GM12874 (cell line): Measurements from ENCODE around the gene SLC23A3.
A peak's percentile ranks its signal among the peaks of the same experiment; 100 is the strongest.

ENCODE experiments used
- TF ChIP-seq, protein P1 (sequence below): IDR thresholded peaks from 2 replicates; pipeline ENCODE4 v1.5.1; 2011; ENCODE audit warnings: low read depth, mild to moderate bottlenecking, control low read depth, low read length, moderate library complexity; ENCODE audit not compliant: insufficient read depth

The SLC23A3 gene

DNA sequence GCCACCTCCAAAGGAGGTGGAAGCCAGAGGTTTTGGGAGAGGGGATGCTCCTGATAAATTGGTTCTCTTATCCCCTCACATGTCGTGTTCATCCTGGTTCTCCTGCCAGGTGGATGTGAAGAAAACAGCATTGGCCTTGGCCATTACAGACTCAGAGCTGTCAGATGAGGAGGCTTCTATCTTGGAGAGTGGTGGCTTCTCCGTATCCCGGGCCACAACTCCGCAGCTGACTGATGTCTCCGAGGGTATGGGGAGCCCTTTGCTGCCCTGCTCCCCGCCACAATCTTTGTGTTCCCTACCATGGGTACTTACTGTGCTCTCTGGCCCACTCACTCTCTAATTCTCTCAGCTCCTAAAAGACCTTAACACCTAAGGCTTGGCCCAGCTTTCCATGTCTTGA, 11.7 kb upstream of the SLC23A3 start:
- TF ChIP-seq, protein P1, sequence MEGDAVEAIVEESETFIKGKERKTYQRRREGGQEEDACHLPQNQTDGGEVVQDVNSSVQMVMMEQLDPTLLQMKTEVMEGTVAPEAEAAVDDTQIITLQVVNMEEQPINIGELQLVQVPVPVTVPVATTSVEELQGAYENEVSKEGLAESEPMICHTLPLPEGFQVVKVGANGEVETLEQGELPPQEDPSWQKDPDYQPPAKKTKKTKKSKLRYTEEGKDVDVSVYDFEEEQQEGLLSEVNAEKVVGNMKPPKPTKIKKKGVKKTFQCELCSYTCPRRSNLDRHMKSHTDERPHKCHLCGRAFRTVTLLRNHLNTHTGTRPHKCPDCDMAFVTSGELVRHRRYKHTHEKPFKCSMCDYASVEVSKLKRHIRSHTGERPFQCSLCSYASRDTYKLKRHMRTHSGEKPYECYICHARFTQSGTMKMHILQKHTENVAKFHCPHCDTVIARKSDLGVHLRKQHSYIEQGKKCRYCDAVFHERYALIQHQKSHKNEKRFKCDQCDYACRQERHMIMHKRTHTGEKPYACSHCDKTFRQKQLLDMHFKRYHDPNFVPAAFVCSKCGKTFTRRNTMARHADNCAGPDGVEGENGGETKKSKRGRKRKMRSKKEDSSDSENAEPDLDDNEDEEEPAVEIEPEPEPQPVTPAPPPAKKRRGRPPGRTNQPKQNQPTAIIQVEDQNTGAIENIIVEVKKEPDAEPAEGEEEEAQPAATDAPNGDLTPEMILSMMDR, result no peak

DNA sequence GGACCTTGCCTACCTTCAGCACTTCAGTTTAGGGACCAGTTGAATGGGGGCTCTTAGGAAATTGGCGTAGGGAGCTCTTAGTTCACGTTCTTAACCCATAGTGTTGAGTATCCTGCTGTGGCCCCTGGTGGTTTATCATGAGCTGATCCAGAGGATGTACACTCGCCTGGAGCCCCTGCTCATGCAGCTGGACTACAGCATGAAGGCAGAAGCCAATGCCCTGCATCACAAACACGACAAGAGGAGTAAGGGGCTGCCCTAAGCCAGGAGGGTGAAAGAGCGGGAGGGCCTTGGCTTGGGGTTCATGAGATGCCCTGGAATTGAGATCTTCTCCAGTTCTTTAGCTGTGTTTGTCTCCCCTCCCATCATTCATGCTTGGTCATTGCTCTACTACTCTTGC, 11.1 kb upstream of the SLC23A3 start:
- TF ChIP-seq, protein P1, result no peak

DNA sequence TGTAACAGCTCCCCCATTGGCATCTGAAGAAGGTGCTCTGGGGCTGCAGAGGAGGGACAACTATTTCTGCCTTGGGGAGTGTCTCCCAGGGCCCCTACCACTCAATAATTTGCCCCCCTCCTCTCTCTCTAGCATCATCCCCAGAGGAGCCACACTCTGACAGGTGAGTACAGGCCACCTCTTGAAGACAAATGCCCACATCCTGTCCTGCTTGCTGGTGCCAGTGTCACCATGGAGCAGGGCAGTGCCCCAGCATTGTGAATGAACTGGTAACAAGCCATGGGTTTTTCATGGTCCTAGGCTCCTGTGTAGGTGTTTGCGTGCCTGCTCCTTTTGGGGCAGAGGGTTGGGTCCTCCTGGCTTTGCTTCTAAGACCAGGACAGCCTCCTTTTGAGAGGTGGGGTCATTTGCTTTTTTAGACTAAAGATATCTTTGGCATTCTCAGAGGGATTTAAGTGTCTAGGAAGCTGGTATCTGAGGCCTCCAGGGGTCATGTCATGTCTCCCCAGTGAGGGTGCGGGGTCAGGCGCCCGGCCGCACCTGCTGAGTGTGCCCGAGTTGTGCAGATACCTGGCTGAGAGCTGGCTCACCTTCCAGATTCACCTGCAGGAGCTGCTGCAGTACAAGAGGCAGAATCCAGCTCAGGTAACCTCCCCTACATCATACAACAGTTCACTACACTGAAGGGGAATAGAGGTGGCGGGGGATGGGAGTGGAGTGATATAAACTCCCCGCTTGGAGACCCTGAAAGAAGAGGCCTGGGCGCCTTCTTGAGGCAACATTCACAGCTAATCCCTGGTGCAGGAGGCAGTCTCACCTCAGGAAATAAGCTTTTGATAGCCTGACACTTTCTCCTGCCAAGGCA, 10.0 kb upstream of the SLC23A3 start:
- TF ChIP-seq, protein P1, result no peak

DNA sequence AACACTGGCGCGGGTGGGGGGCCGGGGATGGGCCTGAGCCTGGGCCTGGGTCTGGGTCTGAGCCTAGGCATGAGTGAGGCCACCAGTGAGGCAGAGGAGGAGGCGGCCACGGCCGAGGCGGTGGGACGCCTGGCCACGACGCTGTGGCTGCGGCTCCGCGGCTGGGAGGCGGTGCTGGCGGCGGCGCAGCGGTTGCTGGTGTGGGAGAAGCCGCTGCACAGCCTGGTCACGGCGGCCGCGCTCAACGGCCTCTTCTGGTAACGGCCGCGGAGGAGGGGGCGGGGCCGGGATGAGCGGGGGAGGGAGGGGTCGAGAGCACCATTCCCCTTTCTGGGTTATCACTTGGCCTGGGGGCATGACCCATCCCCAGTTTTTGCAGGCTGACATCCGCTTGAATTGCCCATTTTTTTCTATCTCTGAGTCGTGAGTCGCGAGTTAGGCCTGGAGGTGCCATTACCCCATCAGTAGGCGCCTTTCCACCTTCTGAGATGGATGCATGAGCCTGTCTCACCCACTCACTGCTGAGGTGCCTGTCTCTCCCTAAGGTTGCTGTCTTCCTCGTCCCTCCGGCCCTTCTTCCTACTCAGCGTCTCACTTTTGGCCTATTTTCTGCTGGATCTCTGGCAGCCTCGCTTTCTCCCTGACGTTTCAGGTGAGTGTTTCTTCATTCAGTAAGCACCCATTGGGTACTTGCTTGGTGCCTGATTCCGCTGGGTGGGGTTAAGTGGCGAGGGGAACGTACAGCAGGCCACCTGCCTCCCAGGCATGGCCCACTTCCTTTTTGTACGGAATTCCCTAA, 8.7 kb upstream of the SLC23A3 start:
- TF ChIP-seq, protein P1, result no peak

DNA sequence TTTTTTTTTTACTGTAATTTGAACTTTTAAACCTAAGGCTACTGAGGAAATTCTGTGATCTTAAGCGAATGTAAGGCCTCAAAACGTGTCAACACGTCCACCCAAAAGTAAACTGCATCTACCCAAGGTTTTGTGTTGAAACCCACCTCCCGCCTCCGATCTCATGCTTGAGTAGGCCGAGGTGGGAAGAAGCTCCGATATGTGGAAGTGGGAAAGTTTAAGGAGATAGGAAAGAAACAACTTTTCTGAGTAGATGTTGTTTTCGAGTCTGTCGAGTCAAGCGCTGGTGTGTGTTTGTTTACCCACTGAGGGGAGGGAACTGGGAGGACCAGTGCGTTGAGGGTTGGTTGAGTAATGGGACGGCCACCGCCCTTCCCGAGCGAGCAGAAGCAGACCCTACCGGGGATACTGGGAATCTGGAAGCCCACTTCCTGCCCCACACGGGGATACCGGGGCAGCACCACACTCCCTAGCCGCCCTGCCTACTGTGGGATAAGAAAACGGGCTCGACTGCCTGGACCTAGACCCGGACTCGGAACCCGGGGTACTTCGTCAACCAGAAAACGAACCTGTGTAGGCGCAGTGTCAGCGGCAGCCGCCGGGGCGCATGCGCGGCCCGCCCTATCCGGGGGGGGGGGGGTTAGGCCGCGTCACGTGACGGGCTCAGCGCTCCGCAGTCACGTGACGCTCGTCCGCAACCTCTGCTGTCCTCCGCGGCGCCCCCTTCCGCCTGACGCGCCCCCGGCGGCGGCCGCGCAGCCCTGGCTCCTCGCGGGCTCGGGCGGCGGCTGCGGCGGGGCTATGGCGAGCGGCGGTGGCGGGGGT, 7.9 kb upstream of the SLC23A3 start, which contains the start of gene RETREG2:
Gene RETREG2 (plus strand): TSS at position 724 of the 825 bp plus-strand sequence. CDS start 78 bp downstream, at position 802.
- TF ChIP-seq, protein P1, result peak; percentile 64

DNA sequence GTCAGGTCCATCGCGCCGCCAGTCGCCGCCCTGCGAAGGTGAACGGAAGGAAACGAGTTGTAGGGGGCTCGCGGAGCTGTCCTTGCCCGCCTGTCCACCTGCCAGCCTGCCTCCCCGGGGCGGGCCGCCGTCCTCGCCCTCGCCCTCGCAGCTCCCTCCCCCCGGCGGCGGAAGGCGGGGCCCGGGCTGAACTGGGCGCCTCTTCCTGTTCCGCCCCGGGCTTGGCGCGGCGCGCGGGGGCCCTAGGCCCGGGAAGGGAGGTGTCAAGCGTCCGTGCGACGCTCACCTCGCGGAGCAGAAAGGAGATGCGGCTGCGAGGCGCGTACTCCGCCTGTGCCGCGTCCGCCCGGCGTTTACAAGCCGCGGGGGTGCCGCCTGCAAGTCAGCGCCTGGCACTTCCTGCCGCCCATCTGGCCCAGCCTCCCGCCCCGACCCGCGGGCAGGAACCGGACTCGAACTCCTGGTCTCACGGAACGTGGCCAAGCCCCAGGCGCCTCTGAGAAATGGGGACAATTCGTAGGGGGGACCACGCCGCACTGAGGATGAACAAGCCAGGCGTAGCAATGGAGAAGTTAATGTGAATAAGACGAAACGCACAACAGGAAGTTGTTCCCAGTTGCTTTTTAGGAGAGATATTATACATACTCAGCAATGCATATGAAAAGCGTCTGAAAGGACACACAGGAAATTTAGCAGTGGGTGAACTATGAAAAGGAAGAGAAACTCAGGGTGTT, 7.2 kb upstream of the SLC23A3 start, which contains the start of gene CNPPD1:
Gene CNPPD1 (minus strand): TSS at position 108 of the 734 bp plus-strand sequence. CDS start 97 bp downstream, at position 11.
- TF ChIP-seq, protein P1, result no peak
